OCI-M1 (cell line): ENCODE results near the gene FBXO40.

Source experiments
- DNase-seq: peaks from one replicate; lab custom pipeline; 2025; lab: John Stamatoyannopoulos, UW

Gene FBXO40

DNA sequence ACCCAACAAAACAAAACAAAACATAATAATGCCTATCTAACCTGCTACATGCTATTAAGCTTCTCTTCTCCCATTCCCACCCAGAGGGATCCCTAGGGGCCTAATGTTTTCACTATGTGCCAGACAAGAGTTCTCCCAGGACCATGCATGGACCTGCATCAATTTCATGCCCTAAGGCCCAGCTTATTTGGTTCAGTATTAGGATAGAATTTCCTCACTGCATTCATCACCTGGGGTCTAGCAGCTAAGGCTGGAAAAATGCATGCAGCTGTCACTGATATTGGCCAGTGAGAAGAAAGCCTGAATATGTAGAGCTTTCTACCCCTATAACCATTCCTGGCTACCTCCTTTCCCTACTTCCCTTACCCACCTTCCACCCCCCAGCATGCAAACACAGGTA is 69.6 kb downstream of the FBXO40 start:
- no peak for DNase-seq

DNA sequence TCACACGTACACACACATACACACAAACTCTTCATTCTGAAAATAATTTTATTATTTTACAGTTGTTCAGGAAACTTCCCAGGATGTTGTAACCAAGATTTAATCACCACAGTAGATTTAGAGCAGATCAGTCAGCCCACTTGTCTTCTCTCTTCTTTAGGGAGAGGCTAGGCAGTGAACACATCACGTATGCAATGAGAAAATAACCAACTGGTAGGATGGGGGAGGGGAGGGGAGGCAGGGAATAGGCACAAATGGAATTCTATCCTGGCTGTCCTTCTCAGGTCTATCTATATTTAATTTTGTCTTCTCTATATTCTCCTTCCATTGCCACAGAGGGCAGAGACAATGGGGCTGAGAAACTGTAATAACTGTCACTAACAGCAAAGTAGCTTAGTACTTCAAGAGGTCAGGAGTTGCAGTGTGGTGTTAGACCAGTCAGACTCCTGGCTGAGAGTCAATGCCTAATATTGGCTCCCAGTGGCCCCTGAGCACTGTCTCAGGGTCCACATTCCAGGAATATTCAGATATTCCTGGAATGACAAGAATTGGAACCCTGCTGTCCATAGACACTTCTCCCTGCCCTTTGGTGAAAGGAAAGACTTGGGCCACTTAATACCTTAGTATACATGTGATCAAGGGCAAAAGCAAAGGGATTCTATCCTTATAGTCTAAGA is 70.1 kb downstream of the FBXO40 start:
- DNase-seq, result no peak

DNA sequence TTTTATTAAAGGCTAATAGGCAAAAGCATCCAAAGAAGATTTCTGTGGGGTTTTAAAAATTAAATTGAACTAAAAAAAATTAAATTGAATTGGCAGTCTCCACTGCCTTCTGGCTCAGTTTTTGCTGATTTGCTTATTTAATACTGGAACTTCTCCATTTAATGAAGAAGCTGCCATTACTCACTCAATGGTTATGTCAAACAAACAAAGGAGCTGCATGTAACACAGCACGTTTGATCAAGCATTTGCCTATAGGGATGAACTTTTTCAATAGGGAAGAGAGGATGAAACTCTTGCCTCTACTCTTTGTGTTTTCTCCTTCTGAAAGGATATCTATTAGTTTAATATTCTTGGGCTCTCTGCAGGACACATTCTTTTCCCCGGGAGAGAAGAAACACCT is 72.3 kb downstream of the FBXO40 start:
- DNase-seq, result no peak

DNA sequence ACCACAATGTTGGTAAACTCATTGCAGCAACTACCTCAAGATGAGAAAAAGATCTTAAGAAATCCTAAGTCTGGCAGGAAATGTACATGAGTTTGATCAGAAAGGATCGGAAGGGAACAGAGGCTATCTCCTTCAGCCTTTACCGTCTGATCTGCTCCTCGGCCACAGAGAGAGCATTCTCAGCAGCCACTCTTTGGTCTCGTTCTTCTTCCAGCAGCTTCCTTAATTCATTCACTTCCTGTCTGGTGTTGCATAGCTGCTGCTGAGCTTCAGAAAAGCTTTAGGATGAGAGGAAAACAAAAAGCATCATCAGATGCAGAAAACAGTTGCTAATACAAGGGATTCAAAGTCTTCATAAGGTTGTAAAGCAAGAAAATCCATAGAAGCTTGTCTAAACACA is 74.2 kb downstream of the FBXO40 start:
- DNase-seq, result no peak

DNA sequence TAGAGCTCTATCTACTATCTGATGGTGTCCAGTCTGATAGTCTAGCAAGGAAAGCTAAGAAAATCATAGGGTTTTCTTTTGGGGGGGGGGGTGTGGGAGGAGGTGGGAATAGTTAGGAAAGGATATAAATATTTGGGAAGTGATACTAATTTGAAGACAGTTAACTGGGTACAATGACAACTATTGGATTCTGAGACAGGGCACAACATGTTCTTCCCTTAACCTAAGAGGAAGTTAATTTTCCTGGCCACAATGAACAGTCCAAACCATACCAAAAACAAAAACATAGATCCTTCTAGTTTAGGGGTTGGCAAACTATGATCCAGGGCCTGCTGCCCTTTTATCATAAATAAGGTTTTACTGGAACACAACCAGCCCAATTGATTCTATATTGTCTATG is 77.5 kb downstream of the FBXO40 start:
- DNase-seq, result no peak

DNA sequence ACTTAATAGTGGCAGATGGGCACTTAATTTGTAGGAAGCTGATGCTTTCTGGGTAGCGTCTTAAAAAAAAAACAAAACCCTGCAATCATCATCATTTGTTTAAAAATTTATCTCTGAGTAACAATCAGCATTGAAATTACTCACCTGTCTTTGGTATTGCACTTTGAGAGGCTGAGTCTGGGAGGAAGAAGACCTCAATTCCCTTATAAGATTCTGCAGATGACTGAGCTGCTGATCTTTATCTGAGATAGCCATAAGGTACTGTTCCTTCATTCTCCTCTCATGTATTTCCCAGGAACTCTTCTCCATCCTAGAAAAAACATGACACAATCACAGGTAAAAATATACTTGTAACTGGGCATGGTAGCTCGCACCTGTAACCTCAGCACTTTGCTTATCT is 84.0 kb downstream of the FBXO40 start:
- no peak for DNase-seq
